HL-60 (cell line): ENCODE results near the gene PLCB1.

ENCODE experiments used
- DNase-seq, 2 experiments: peaks; one replicate each; pipeline ENCODE4 v3.0.0-alpha.2; 2010 to 2020; ENCODE audit warnings: low read depth in 1 of 2, low spot score in 1 of 2
- H3K27ac ChIP-seq: fragments of 250-450 bp; sonication (Bioruptor Pico); replicated peaks from 2 replicates; pipeline ENCODE4 v1.5.1; 2020; ENCODE audit warnings: mild to moderate bottlenecking, moderate library complexity
- H3K27me3 ChIP-seq: fragments of 250-450 bp; sonication (Bioruptor Pico); 2 replicates; pipeline ENCODE4 v1.5.1; 2021; ENCODE audit warnings: mild to moderate bottlenecking, moderate library complexity; ENCODE audit not compliant: insufficient read depth, poor library complexity, severe bottlenecking
- H3K4me3 ChIP-seq: replicated peaks from 2 replicates; pipeline ENCODE4 v1.5.1; 2011; ENCODE audit warnings: mild to moderate bottlenecking, control low read depth, low read length; ENCODE audit not compliant: insufficient read depth
- CTCF ChIP-seq: IDR thresholded peaks from one replicate; pipeline ENCODE4 v1.5.1; 2011; ENCODE audit warnings: low read length, control low read depth, inconsistent platforms; ENCODE audit not compliant: insufficient read depth
- GABPA ChIP-seq: IDR thresholded peaks from 2 replicates; pipeline ENCODE4 v1.6.1; 2012; ENCODE audit warnings: low read depth
- POLR2AphosphoS5 ChIP-seq: IDR thresholded peaks from 2 replicates; pipeline ENCODE4 v1.6.1; 2012; ENCODE audit warnings: low read depth
- REST ChIP-seq: IDR thresholded peaks from 2 replicates; pipeline ENCODE4 v1.6.1; 2012; ENCODE audit warnings: low read depth; ENCODE audit not compliant: insufficient replicate concordance
- SPI1 ChIP-seq: IDR thresholded peaks from 2 replicates; pipeline ENCODE4 v1.6.1; 2012; ENCODE audit warnings: low read depth, mild to moderate bottlenecking, borderline replicate concordance

The PLCB1 gene

GRCh38 chr20:8320306-8320705 is 188.2 kb downstream of the PLCB1 start:
- no peaks in the 10 kb centered on the region for H3K27me3 ChIP-seq
- peak; percentile 58 to 88 for DNase-seq
- TF ChIP-seq CTCF (no peak), POLR2AphosphoS5 (no peak), REST (no peak), SPI1 (no peak), GABPA (no peak)
- H3K27ac ChIP-seq: peak overlapping the region; percentile 8
- no peak overlapping the region for H3K4me3 ChIP-seq

- no peaks in the 10 kb centered on the region for H3K27me3 ChIP-seq
- TF ChIP-seq CTCF (no peak), GABPA (no peak), SPI1 (no peak)
- H3K27ac ChIP-seq: no peak overlapping the region
- no peak for DNase-seq
- H3K4me3 ChIP-seq: no peak overlapping the region
These were observed 188.9 kb downstream of the PLCB1 start for GRCh38 chr20:8321001-8321400.

- no peak overlapping the region for H3K27ac ChIP-seq
- DNase-seq: no peak
- H3K27me3 ChIP-seq: no peaks in the 10 kb centered on the region
- H3K4me3 ChIP-seq: no peak overlapping the region
- TF ChIP-seq SPI1 (no peak), GABPA (no peak), REST (no peak), CTCF (no peak), POLR2AphosphoS5 (no peak)
These were observed 190.7 kb downstream of the PLCB1 start for GRCh38 chr20:8322662-8323217.

GRCh38 chr20:8326191-8326590 is 194.1 kb downstream of the PLCB1 start:
- H3K4me3 ChIP-seq: no peak overlapping the region
- no peak overlapping the region for H3K27ac ChIP-seq
- no peak for TF ChIP-seq GABPA
- TF ChIP-seq CTCF: no peak
- TF ChIP-seq REST: no peak
- no peak for TF ChIP-seq POLR2AphosphoS5
- no peak for TF ChIP-seq SPI1
- no peaks in the 10 kb centered on the region for H3K27me3 ChIP-seq
- no peak for DNase-seq
